ENCODE measurements around the gene INTS15. TPM values are rescaled to one million over a fixed set of nuclear protein-coding genes. Genes with fewer than 3 reads are reported as not detected.

INTS15 gene
- total and polyA plus RNA-seq, 2 experiments from 2014 or later, result 7.0 to 27.0 TPM

- ATAC-seq (peak; percentile 52), DNase-seq (ENCODE audit: low spot score) (peak; percentile 28)
- H3K27me3 ChIP-seq (ENCODE audit: insufficient read depth), result no peaks in the 10 kb centered on the region
- no peak overlapping the region for H3K4me3 Mint-ChIP-seq
- H3K4me1 Mint-ChIP-seq, result no peaks in the 10 kb centered on the region; the same call in 2 of the 3 replicates
- no peaks in the 10 kb centered on the region for H3K79me2 ChIP-seq (replicated peaks; ENCODE audit: insufficient read depth)
- peaks cover 8% of the 10 kb centered on the region for H3K27me3 Mint-ChIP-seq (ENCODE audit: insufficient read depth, low read depth, poor library complexity)
- peaks cover 26% of the 10 kb centered on the region for H3K36me3 Mint-ChIP-seq (ENCODE audit: low read depth)
- H3K4me3 ChIP-seq, result no peak overlapping the region
- no peak overlapping the region for H3K27ac ChIP-seq (ENCODE audit: low read depth)
- no peaks in the 10 kb centered on the region for H3K9me2 ChIP-seq (ENCODE audit: insufficient read depth)
- no peaks in the 10 kb centered on the region; the same call in 2 of the 3 replicates for H3K9me3 Mint-ChIP-seq
- no peak overlapping the region for H3K27ac Mint-ChIP-seq
- 0 out of 2 replicates have a peak, but pooled peaks cover under 1% of the 10 kb centered on the region for H4K20me1 ChIP-seq (replicated peaks; ENCODE audit: insufficient read depth)
- H3K4me2 ChIP-seq, result no peak overlapping the region
- no peaks in the 10 kb centered on the region for H3F3A ChIP-seq (replicated peaks; ENCODE audit: low read depth)
- no peak overlapping the region for H2AFZ ChIP-seq
- no peak for TF ChIP-seq NANOG (IDR thresholded peaks at IDR 0.05; ENCODE audit: borderline replicate concordance)
- TF ChIP-seq ZNF462 (CRISPR knock-in tag; IDR thresholded peaks at IDR 0.05), result no peak
- TF ChIP-seq ZNF114 (CRISPR knock-in tag; IDR thresholded peaks at IDR 0.05), result no peak
- TF ChIP-seq CTCF (conservative IDR thresholded peaks at IDR 0.05; ENCODE audit: low read depth in 2 of 2), result no peak
- no peak for TF ChIP-seq ZNF331 (CRISPR knock-in tag; IDR thresholded peaks at IDR 0.05; ENCODE audit: low read depth)
- TF ChIP-seq CREB1 (CRISPR knock-in tag; IDR thresholded peaks at IDR 0.05; ENCODE audit: low read depth), result no peak
- H3K4me1 ChIP-seq (ENCODE audit: insufficient read depth), result no peaks in the 10 kb centered on the region
- no peaks in the 10 kb centered on the region for H3K36me3 ChIP-seq (ENCODE audit: insufficient read depth)
Measured at GRCh38 chr7:6607651-6608051, 17.8 kb downstream of the INTS15 start.

Measured in GM23338 (cell line).